ENCODE data around the gene MSX1. TPM values are rescaled to one million over a fixed set of nuclear protein-coding genes. Genes with fewer than 3 reads are reported as not detected.

Gene MSX1
- total RNA-seq, 1 experiment from 2014 or later: 4.7 TPM

DNA sequence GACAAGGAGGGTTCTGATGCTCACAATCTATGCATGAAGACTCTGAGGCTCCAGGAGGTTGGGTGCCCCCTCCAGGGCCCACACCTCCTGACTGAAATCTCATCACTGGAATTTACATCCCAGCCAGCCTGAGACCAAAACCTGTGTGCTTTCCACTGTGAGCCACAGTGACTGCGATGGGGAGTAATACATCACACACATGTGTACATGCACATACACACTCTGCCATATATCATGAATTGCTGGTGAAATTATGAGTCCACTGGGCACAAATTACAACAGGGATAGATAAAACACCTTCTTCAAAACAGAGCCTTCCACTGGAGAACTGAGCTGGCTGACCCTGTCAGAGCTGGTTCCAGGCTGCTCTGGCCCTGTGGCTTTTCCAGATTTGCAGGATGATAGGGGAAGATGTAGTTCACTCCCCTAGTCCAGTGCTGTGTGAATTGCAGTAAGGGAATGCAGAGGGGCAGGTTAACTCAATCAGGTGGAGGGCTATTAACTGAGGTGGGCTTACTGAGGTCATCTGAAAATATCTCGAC lies 35.8 kb upstream of the MSX1 start:
- peaks cover 4% of the 10 kb centered on the region for H3K27me3 ChIP-seq (replicated peaks; ENCODE audit: insufficient read depth, low read depth, low read length, poor library complexity)
- H3K36me3 ChIP-seq (ENCODE audit: insufficient read depth, low read length, poor library complexity, severe bottlenecking): no peaks in the 10 kb centered on the region
- H3K9me3 ChIP-seq (ENCODE audit: low read depth, low read length, poor library complexity, severe bottlenecking): no peaks in the 10 kb centered on the region
- BruUV-seq (replicated peaks): no TSS peak
- H3K4me1 ChIP-seq (ENCODE audit: insufficient read depth, low read length, poor library complexity, severe bottlenecking): no peaks in the 10 kb centered on the region
- ChIA-PET CTCF (no interaction called here), POLR2A (ENCODE audit: low non-redundant PET) (no interaction called here)
- no peak overlapping the region for H3K27ac ChIP-seq (ENCODE audit: low read depth, low read length, poor library complexity, severe bottlenecking)
- TF ChIP-seq, protein P1, sequence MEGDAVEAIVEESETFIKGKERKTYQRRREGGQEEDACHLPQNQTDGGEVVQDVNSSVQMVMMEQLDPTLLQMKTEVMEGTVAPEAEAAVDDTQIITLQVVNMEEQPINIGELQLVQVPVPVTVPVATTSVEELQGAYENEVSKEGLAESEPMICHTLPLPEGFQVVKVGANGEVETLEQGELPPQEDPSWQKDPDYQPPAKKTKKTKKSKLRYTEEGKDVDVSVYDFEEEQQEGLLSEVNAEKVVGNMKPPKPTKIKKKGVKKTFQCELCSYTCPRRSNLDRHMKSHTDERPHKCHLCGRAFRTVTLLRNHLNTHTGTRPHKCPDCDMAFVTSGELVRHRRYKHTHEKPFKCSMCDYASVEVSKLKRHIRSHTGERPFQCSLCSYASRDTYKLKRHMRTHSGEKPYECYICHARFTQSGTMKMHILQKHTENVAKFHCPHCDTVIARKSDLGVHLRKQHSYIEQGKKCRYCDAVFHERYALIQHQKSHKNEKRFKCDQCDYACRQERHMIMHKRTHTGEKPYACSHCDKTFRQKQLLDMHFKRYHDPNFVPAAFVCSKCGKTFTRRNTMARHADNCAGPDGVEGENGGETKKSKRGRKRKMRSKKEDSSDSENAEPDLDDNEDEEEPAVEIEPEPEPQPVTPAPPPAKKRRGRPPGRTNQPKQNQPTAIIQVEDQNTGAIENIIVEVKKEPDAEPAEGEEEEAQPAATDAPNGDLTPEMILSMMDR (conservative IDR thresholded peaks at IDR 0.05; ENCODE audit: low read depth, low read length): no peak
- no peak for TF ChIP-seq EZH2 (IDR thresholded peaks at IDR 0.05; ENCODE audit: borderline replicate concordance, low read depth, low read length, poor library complexity, severe bottlenecking)
- no peak overlapping the region for H3K4me3 ChIP-seq (ENCODE audit: low read depth, low read length, poor library complexity, severe bottlenecking)
- DNase-seq (ENCODE audit: low spot score): no peak
- intact Hi-C loops (cut with micrococcal nuclease; ENCODE audit: unreplicated experiment): no loop called here

DNA sequence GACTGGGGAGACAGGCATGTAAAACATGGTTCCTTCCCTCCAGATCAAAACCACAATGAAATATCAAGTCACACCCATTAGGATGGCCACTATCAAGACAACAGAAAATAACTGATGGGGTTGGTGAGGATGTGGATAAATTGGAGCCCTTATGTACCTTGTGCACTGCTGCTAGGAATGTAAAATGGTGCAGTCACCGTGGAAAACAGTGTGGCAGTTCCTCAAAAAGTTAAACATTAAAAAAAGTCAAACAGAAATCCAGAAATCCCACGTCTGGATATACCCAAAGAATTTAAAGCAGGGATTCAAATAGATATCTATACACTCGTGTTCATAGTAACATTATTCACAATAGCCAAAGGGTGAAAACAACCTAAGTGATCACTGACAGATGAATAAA lies 35.2 kb upstream of the MSX1 start:
- POLR2A ChIA-PET (ENCODE audit: low non-redundant PET): no interaction called here
- intact Hi-C loops (cut with micrococcal nuclease; ENCODE audit: unreplicated experiment): no loop called here

DNA sequence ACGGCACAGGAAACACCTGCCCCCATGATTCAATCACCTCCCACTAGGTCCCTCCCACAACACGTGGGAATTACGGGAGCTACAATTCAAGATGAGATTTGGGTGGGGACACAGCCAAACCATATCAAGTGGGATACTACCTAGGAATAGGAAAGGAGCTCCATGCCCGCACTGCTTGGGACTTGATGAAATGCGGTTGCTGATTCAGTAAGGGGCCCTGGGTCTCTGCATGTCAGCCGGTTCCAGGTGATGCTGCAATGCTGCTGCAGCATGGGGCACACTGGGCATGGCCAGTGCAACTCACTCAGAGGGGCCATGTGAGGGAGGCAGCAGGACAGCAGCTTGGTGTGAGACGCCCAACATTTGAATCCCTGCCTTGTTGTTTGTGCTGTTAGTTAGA lies 34.0 kb upstream of the MSX1 start:
- no peaks in the 10 kb centered on the region for H3K27me3 ChIP-seq (replicated peaks; ENCODE audit: insufficient read depth, low read depth, low read length, poor library complexity)
- H3K27ac ChIP-seq (ENCODE audit: low read depth, low read length, poor library complexity, severe bottlenecking): no peak overlapping the region
- ChIA-PET CTCF (no interaction called here), POLR2A (ENCODE audit: low non-redundant PET) (no interaction called here)
- no peak overlapping the region for H3K4me3 ChIP-seq (ENCODE audit: low read depth, low read length, poor library complexity, severe bottlenecking)
- intact Hi-C loops (cut with micrococcal nuclease; ENCODE audit: unreplicated experiment): no loop called here
- no TSS peak for BruUV-seq (replicated peaks)
- no peaks in the 10 kb centered on the region for H3K9me3 ChIP-seq (ENCODE audit: low read depth, low read length, poor library complexity, severe bottlenecking)
- no peak for DNase-seq (ENCODE audit: low spot score)
- no peaks in the 10 kb centered on the region for H3K4me1 ChIP-seq (ENCODE audit: insufficient read depth, low read length, poor library complexity, severe bottlenecking)
- TF ChIP-seq, protein P1 (conservative IDR thresholded peaks at IDR 0.05; ENCODE audit: low read depth, low read length): no peak
- TF ChIP-seq EZH2 (IDR thresholded peaks at IDR 0.05; ENCODE audit: borderline replicate concordance, low read depth, low read length, poor library complexity, severe bottlenecking): no peak
- H3K36me3 ChIP-seq (ENCODE audit: insufficient read depth, low read length, poor library complexity, severe bottlenecking): no peaks in the 10 kb centered on the region

More for the DNA sequence above, 35.2 kb upstream of the MSX1 start:
- Histone ChIP-seq H3K4me3 (ENCODE audit: low read depth, low read length, poor library complexity, severe bottlenecking) (no peak overlapping the region), H3K36me3 (ENCODE audit: insufficient read depth, low read length, poor library complexity, severe bottlenecking) (no peaks in the 10 kb centered on the region), H3K9me3 (ENCODE audit: low read depth, low read length, poor library complexity, severe bottlenecking) (no peaks in the 10 kb centered on the region), H3K27ac (ENCODE audit: low read depth, low read length, poor library complexity, severe bottlenecking) (no peak overlapping the region), H3K4me1 (ENCODE audit: insufficient read depth, low read length, poor library complexity, severe bottlenecking) (no peaks in the 10 kb centered on the region), H3K27me3 (replicated peaks; ENCODE audit: insufficient read depth, low read depth, low read length, poor library complexity) (no peaks in the 10 kb centered on the region)
- no TSS peak for BruUV-seq (replicated peaks)
- CTCF ChIA-PET: no interaction called here
- TF ChIP-seq, protein P1 (conservative IDR thresholded peaks at IDR 0.05; ENCODE audit: low read depth, low read length): no peak
- TF ChIP-seq EZH2 (IDR thresholded peaks at IDR 0.05; ENCODE audit: borderline replicate concordance, low read depth, low read length, poor library complexity, severe bottlenecking): no peak
- DNase-seq (ENCODE audit: low spot score): no peak
